Psoas muscle (tissue), 8 donors: ENCODE results near the gene COL4A1. TPM values are rescaled to one million over a fixed set of nuclear protein-coding genes. Genes with fewer than 3 reads are reported as not detected.

Source experiments
- ATAC-seq, 4 donors: fragments of 200-7000 bp; cut with Tn5 transposase; one replicate each; pipeline ENCODE4 v1.9.1; 2020; ENCODE audit warnings: moderate library complexity in 3 of 4, mild to moderate bottlenecking in 2 of 4
- DNase-seq, 2 donors: peaks; one replicate each; pipeline ENCODE4 v3.0.0-alpha.2; 2020
- H3K27ac ChIP-seq: fragments of 200-600 bp; one replicate; pipeline ENCODE4 v1.8.0; 2022
- H3K27me3 ChIP-seq, 3 donors: fragments of 200-600 bp in 1 of 3; one replicate each; pipeline versions ENCODE4 v1.6.1 to v1.8.0; 2013 to 2022; ENCODE audit warnings: low read length in 2 of 3, mild to moderate bottlenecking in 2 of 3, moderate library complexity in 1 of 3; ENCODE audit not compliant: insufficient read depth in 3 of 3
- H3K36me3 ChIP-seq, 2 donors: fragments of 200-600 bp in 1 of 2; one replicate each; pipeline versions ENCODE4 v1.6.1 to v1.8.0; 2013 to 2022; ENCODE audit warnings: low read depth in 1 of 2, mild to moderate bottlenecking in 1 of 2, moderate library complexity in 1 of 2; ENCODE audit not compliant: insufficient read depth in 1 of 2
- H3K4me1 ChIP-seq: fragments of 200-600 bp; one replicate; pipeline ENCODE4 v1.8.0; 2022
- H3K4me3 ChIP-seq: fragments of 200-600 bp; one replicate; pipeline ENCODE4 v1.8.0; 2022; ENCODE audit warnings: mild to moderate bottlenecking
- H3K9me3 ChIP-seq: fragments of 200-600 bp; one replicate; pipeline ENCODE4 v1.8.0; 2022
- CTCF ChIP-seq: fragments of 200-600 bp; IDR thresholded peaks from one replicate; pipeline ENCODE4 v1.8.0; 2022; ENCODE audit warnings: antibody characterized with exemption
- WGBS, 3 donors: extraction: QIAGEN DNeasy Blood & Tissue Kit; methylation state at CpG; one replicate each; pipeline versions ENCODE4 v1.1.6 to v1.1.7; 2013; 5-methylcytosine and 5-hydroxymethylcytosine counted together
- intact Hi-C, 2 donors: fragments of 100-400 bp; cut with DNase I; formaldehyde crosslinking; loops; one replicate each; pipeline versions ENCODE4 v1.11.0 to v1.14.2; 2022
- polyA plus RNA-seq, 3 donors: library from polyadenylated mRNA; stranded (reverse); fragments of 200-250 nt; gene quantifications; one replicate each; pipeline ENCODE4 v1.2.3, GENCODE V29; 2013
- total RNA-seq, 4 donors: library from RNA; stranded (reverse); fragmentation: NEBNext Ultra II Directional in 2 of 4; extraction: Animal tissue kit (Norgen Biotek cat#: 25700) in 2 of 4; gene quantifications; one replicate each; pipeline versions ENCODE4 v1.2.1 to v1.2.4, GENCODE V29; 2021 to 2023
- donor health status: healthy with polysubstance abuse.
- donor health status: DM: no; HTN: no; CAD: no; lungs with moderate emphysema.
- donor health status: Bipolar disorder and iron deficiency.
- donor health status: healthy.
- donor health status: DM: yes; HTN: yes; CAD: no.
- donor health status: DM: no; HTN: no; CAD: no.
- donor health status: DM: no; HTN: no; CAD: no.
- donor health status: DM: yes; HTN: yes; CAD: no.

COL4A1 gene
- total and polyA plus RNA-seq, 7 donors: 39.0 to 127 (median 97.0) TPM

GRCh38 chr13:110232142-110232541 lies 74.8 kb downstream of the COL4A1 start:
- Histone ChIP-seq H3K27me3 (peaks cover 0 to 35% (median 0%) of the 10 kb centered on the region in 3 donors), H3K4me3 (peak overlapping the region; percentile 38), H3K27ac (peak overlapping the region; percentile 75), H3K9me3 (no peaks in the 10 kb centered on the region), H3K4me1 (peaks cover 26% of the 10 kb centered on the region), H3K36me3 (no peaks in the 10 kb centered on the region)
- WGBS, 3 donors: 49 to 53% (median 51%) methylated on average over 5 of the region's 5 CpGs
- ATAC-seq: peak in 1 of 4 donors; percentile 29
- DNase-seq: no peak
- intact Hi-C loops: no loop called here
- TF ChIP-seq CTCF: no peak

GRCh38 chr13:110231348-110232047 lies 75.5 kb downstream of the COL4A1 start:
- Histone ChIP-seq H3K27me3 (peaks cover 0 to 35% (median 0%) of the 10 kb centered on the region in 3 donors), H3K36me3 (no peaks in the 10 kb centered on the region), H3K4me1 (peaks cover 26% of the 10 kb centered on the region), H3K4me3 (no peak overlapping the region), H3K9me3 (no peaks in the 10 kb centered on the region), H3K27ac (peak overlapping the region; percentile 75)
- peak in 1 of 2 donors; percentile 31 for DNase-seq
- intact Hi-C loops: no loop called here
- TF ChIP-seq CTCF: no peak
- WGBS, 3 donors: 80 to 87% (median 82%) methylated on average over 16 of the region's 16 CpGs
- ATAC-seq: no peak

- peak in 1 of 2 donors; percentile 45 for DNase-seq
- WGBS, 3 donors: 77 to 81% (median 79%) methylated on average over 18 of the region's 18 CpGs
- no peak for TF ChIP-seq CTCF
- Histone ChIP-seq H3K4me3 (no peak overlapping the region), H3K9me3 (no peaks in the 10 kb centered on the region), H3K27ac (peak overlapping the region; percentile 75), H3K36me3 (no peaks in the 10 kb centered on the region), H3K27me3 (peaks cover 0 to 35% (median 0%) of the 10 kb centered on the region in 3 donors), H3K4me1 (peaks cover 26% of the 10 kb centered on the region)
- intact Hi-C loops: no loop called here
- ATAC-seq: no peak
Observed at GRCh38 chr13:110230661-110231347, 76.2 kb downstream of the COL4A1 start.

- Histone ChIP-seq H3K27ac (no peak overlapping the region), H3K4me3 (no peak overlapping the region), H3K36me3 (no peaks in the 10 kb centered on the region), H3K27me3 (peaks cover 0 to 35% (median 0%) of the 10 kb centered on the region in 3 donors), H3K4me1 (peaks cover 26% of the 10 kb centered on the region), H3K9me3 (no peaks in the 10 kb centered on the region)
- 75 to 86% (median 84%) methylated on average over 16 of the region's 16 CpGs for WGBS, 3 donors
- DNase-seq (no peak), ATAC-seq (no peak)
- intact Hi-C loops: no loop called here
- no peak for TF ChIP-seq CTCF
Observed at GRCh38 chr13:110229905-110230563, 76.9 kb downstream of the COL4A1 start.
